GM12864 (cell line): Measurements from ENCODE around the gene MIPOL1.

Experiments used
- DNase-seq: peaks from one replicate; pipeline ENCODE4 v3.0.0-alpha.2; 2011; ENCODE audit warnings: low read depth
- H3K4me3 ChIP-seq: 2 replicates; pipeline ENCODE4 v1.5.1; 2011; ENCODE audit warnings: mild to moderate bottlenecking, low read depth, low read length, control low read depth
- TF ChIP-seq, protein P1 (sequence below): IDR thresholded peaks from 2 replicates; pipeline ENCODE4 v1.5.1; 2011; ENCODE audit warnings: low read depth, mild to moderate bottlenecking, moderate library complexity, low read length, control low read depth, inconsistent platforms; ENCODE audit errors: missing control alignments

MIPOL1 gene

GRCh38 chr14:37403626-37404025, 205.9 kb downstream of the MIPOL1 start:
- TF ChIP-seq, protein P1, sequence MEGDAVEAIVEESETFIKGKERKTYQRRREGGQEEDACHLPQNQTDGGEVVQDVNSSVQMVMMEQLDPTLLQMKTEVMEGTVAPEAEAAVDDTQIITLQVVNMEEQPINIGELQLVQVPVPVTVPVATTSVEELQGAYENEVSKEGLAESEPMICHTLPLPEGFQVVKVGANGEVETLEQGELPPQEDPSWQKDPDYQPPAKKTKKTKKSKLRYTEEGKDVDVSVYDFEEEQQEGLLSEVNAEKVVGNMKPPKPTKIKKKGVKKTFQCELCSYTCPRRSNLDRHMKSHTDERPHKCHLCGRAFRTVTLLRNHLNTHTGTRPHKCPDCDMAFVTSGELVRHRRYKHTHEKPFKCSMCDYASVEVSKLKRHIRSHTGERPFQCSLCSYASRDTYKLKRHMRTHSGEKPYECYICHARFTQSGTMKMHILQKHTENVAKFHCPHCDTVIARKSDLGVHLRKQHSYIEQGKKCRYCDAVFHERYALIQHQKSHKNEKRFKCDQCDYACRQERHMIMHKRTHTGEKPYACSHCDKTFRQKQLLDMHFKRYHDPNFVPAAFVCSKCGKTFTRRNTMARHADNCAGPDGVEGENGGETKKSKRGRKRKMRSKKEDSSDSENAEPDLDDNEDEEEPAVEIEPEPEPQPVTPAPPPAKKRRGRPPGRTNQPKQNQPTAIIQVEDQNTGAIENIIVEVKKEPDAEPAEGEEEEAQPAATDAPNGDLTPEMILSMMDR = no peak
- DNase-seq = no peak

DNA sequence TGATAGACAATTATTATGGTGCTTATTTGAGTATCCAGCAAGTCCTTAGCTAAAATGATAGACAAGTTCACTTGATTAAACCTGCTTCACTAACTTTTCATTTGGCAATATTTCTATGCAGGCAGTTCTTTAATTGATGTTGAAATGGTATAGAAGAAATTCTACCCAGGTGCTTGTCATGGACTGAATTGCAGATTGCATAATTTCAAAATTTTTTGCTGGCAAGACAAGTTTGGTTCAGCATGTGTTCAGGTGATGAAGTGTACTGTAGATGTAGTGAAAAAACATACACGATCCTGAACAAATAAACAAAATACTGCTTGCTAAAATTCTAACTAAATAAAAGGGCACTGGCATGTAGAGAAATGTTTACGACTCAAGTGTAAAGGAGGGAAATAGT, 208.4 kb downstream of the MIPOL1 start:
- DNase-seq = no peak
- TF ChIP-seq, protein P1 = no peak
- H3K4me3 ChIP-seq = no peak overlapping the region

More at GRCh38 chr14:37403626-37404025, 205.9 kb downstream of the MIPOL1 start:
- H3K4me3 ChIP-seq = no peak overlapping the region

DNA sequence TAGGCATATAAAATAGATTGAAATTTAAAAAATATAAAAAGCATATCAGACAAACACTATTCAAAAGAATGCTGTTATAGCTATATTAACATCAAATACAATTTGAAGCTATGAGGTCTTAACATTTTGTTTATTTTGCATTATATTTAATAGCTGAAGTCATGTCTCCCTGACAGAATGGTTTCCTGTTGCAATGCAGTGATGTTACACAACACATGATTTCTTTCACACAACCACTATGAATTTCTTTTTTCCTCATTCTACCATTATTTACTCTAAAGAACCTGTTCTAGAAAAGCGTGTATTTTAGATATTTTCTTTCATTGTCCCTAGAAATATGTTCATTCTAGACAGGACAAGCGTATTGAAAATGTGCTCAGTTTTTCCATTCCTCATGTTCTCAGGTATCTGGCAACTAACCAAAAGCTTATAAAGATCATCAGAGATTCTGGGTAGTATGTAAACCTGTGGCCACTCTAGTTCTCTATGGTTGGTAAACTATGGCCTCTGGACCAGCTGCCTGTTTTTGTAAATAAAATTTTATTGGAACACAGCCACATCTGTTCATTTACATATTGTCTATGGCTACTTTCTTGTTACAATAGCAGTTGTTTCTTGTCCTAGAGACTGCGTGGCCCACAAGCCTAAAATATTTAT, 213.5 kb downstream of the MIPOL1 start:
- TF ChIP-seq, protein P1 = no peak
- no peak for DNase-seq
- no peak overlapping the region for H3K4me3 ChIP-seq

DNA sequence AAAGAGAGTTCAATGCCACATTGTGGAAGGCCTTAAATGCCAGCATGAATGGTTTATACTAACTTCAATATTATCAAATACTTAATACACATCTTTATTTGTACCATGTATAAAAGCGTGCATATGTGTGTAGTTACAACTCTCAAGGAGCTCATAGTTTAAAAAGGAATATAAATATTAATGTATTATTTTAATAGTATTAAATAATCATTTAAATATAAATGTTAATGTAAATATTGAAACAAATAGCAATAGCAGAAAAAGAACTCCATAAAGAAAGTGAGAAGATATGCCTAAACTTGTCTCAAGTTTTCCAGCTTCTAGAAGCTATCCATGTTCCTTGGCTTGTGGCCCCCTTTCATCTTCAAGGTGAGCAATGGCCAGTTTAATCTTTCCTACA, 215.3 kb downstream of the MIPOL1 start:
- no peak overlapping the region for H3K4me3 ChIP-seq
- DNase-seq = no peak
- TF ChIP-seq, protein P1 = no peak

GRCh38 chr14:37413504-37414003, 215.8 kb downstream of the MIPOL1 start:
- TF ChIP-seq, protein P1 = no peak

GRCh38 chr14:37416264-37416663, 218.5 kb downstream of the MIPOL1 start:
- no peak for DNase-seq
- TF ChIP-seq, protein P1 = no peak
- no peak overlapping the region for H3K4me3 ChIP-seq

More at GRCh38 chr14:37413504-37414003, 215.8 kb downstream of the MIPOL1 start:
- no peak for DNase-seq
- no peak overlapping the region for H3K4me3 ChIP-seq

DNA sequence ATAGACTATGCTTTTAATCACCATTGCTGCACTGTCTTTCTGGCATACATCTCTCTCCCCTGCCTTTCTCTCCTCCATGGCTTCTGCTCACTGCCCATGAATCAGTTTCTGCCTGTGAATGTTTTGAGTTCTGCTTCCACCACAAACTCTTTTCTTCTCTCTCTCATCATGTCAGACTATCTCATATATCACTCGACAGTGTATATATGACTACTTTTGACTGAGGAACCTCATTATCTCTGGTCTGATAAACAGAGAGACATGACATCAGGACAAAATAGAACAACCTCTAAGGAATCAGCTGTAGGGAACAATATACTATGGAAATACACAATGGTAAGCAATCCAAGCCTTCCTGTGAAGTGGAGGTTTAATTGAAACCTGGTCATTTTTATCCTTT, 219.4 kb downstream of the MIPOL1 start:
- TF ChIP-seq, protein P1 = no peak

More for the DNA sequence above, 219.4 kb downstream of the MIPOL1 start:
- H3K4me3 ChIP-seq = no peak overlapping the region
- DNase-seq = no peak
